Ovary (tissue), 9 donors: ENCODE measurements around the gene R3HDM2. TPM values are rescaled to one million over a fixed set of nuclear protein-coding genes. Genes with fewer than 3 reads are reported as not detected.

Experiments used
- DNase-seq, 5 donors: peaks; one replicate each; pipeline ENCODE4 v3.0.0-alpha.2; 2019 to 2020
- H3K27ac ChIP-seq, 2 donors: fragments of 200-600 bp; one replicate each; pipeline versions ENCODE4 v1.5.1 to v1.8.0; 2019 to 2022
- H3K27me3 ChIP-seq: fragments of 200-600 bp; one replicate; pipeline ENCODE4 v1.8.0; 2022
- H3K36me3 ChIP-seq: fragments of 200-600 bp; sonication (generic); one replicate; pipeline ENCODE4 v1.5.1; 2019
- H3K4me1 ChIP-seq: one replicate; pipeline ENCODE4 v1.8.1; 2013; ENCODE audit warnings: mild to moderate bottlenecking, moderate library complexity; ENCODE audit not compliant: insufficient read depth
- H3K4me3 ChIP-seq: fragments of 200-600 bp; sonication (generic); one replicate; pipeline ENCODE4 v1.5.1; 2017
- H3K9me3 ChIP-seq, 2 donors: fragments of 200-600 bp in 1 of 2; sonication (generic) in 1 of 2; one replicate each; pipeline versions ENCODE4 v1.5.1 to v1.8.1; 2013 to 2019; ENCODE audit warnings: mild to moderate bottlenecking in 1 of 2, moderate library complexity in 1 of 2
- EP300 ChIP-seq: sonication (generic); formaldehyde crosslinking; IDR thresholded peaks from one replicate; pipeline ENCODE4 v1.6.1; 2017; ENCODE audit warnings: antibody characterized with exemption
- POLR2A ChIP-seq: fragments of 450-650 bp; IDR thresholded peaks from one replicate; pipeline ENCODE4 v1.6.1; 2017; ENCODE audit warnings: antibody characterized with exemption, mild to moderate bottlenecking, moderate library complexity
- WGBS, 3 donors: extraction: QIAGEN DNeasy Blood & Tissue Kit in 1 of 3; methylation state at CpG; one replicate each; pipeline versions ENCODE4 v1.1.5 to v1.1.7; 2013 to 2017; 5-methylcytosine and 5-hydroxymethylcytosine counted together
- intact Hi-C, 4 donors: fragments of 100-400 bp; cut with DNase I; formaldehyde crosslinking; loops; one replicate each; pipeline versions ENCODE4 v1.11.0 to v1.15.1; 2022 to 2023
- polyA plus RNA-seq, 2 donors: library from polyadenylated mRNA; stranded (reverse); fragments of 200-250 nt in 1 of 2; fragments of 350-450 nt in 1 of 2; fragmentation: Illumina TruSeq in 1 of 2; extraction: RNeasy Lipid Tissue Mini Kit (QIAGEN cat#74804) in 1 of 2; gene quantifications; one replicate each; pipeline ENCODE4 v1.2.3, GENCODE V29; 2013 to 2014
- total RNA-seq, 7 donors: library from RNA; depleted of rRNA in 2 of 7; stranded (reverse); fragments of >200 nt in 2 of 7; fragmentation: NEBNext Ultra II Directional in 3 of 7; extraction: Animal tissue kit (Norgen Biotek cat#: 25700) in 3 of 7; gene quantifications; one replicate each; pipeline versions ENCODE4 v1.1.0 to v1.2.4, GENCODE V29; 2016 to 2023
- TF ChIP-seq, protein P1 (sequence below), 3 donors: fragments of 450-650 bp in 2 of 3; fragments of 200-600 bp in 1 of 3; IDR thresholded peaks; one replicate each; pipeline versions ENCODE4 v1.5.1 to v1.8.0; 2016 to 2022; ENCODE audit warnings: antibody characterized with exemption in 3 of 3, mild to moderate bottlenecking in 1 of 3
- donor health status: DM: no; HTN: no; CAD: no; lungs with moderate emphysema.
- donor health status: DM: no; HTN: no; CAD: no.
- donor health status: Bipolar disorder and iron deficiency.
- donor health status: DM: yes; HTN: yes; CAD: no.
- donor health status: DM: no; HTN: no; CAD: no.
- donor health status: DM: yes; HTN: yes; CAD: no.

R3HDM2 gene
- total and polyA plus RNA-seq, 9 donors = 24.3 to 81.4 (median 65.6) TPM

DNA sequence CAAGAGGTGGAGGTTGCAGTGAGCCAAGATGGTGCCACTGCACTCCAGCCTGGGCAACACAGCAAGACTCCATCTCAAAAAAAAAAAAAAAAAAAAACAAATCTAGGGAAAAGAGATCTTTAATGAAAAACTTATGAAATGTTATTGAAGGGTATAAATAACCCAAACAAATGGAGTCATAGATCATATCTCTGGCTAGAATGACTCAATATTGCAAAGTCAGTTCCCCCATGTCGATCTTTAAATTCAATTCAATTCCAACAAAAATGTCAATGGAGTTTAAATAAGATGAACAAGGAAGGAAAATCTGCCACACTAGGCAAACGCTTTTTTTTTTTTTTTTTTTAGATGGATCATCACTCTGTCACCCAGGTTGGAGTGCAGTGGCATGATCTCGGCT is 78.7 kb downstream of the R3HDM2 start:
- intact Hi-C loops = no loop called here
- 90 to 92% (median 92%) methylated on average over 3 of the region's 3 CpGs for WGBS, 3 donors
- no peaks in the 10 kb centered on the region for H3K36me3 ChIP-seq

DNA sequence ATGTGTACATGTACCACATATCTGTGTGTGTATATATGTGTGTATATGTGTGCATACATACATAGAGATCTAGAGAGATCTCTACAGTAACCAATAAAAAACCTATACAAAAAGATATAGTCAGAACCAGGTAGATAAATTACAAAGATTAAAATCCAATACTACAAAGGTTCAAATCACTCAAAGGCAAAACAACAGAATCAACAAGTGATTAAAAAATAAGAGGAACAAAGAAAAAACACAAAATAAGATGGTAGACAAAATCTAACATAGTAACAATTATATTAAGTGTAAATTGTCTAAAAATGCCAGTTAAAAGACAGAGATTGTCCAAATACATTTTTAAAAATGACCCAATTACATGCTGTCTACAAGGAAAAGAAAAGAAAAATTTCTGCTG is 83.6 kb downstream of the R3HDM2 start:
- Histone ChIP-seq H3K9me3 (no peaks in the 10 kb centered on the region), H3K27ac (no peak overlapping the region), H3K4me3 (no peak overlapping the region), H3K4me1 (peaks cover under 1% of the 10 kb centered on the region), H3K36me3 (no peaks in the 10 kb centered on the region), H3K27me3 (no peaks in the 10 kb centered on the region)
- intact Hi-C loops = no loop called here
- no peak for TF ChIP-seq POLR2A
- TF ChIP-seq, protein P1, sequence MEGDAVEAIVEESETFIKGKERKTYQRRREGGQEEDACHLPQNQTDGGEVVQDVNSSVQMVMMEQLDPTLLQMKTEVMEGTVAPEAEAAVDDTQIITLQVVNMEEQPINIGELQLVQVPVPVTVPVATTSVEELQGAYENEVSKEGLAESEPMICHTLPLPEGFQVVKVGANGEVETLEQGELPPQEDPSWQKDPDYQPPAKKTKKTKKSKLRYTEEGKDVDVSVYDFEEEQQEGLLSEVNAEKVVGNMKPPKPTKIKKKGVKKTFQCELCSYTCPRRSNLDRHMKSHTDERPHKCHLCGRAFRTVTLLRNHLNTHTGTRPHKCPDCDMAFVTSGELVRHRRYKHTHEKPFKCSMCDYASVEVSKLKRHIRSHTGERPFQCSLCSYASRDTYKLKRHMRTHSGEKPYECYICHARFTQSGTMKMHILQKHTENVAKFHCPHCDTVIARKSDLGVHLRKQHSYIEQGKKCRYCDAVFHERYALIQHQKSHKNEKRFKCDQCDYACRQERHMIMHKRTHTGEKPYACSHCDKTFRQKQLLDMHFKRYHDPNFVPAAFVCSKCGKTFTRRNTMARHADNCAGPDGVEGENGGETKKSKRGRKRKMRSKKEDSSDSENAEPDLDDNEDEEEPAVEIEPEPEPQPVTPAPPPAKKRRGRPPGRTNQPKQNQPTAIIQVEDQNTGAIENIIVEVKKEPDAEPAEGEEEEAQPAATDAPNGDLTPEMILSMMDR (IDR thresholded peaks at IDR 0.05) = no peak
- no peak for TF ChIP-seq EP300
- no peak for DNase-seq

More for the DNA sequence above, 78.7 kb downstream of the R3HDM2 start:
- Histone ChIP-seq H3K4me1 (no peaks in the 10 kb centered on the region), H3K4me3 (no peak overlapping the region), H3K27me3 (no peaks in the 10 kb centered on the region), H3K27ac (no peak overlapping the region), H3K9me3 (no peaks in the 10 kb centered on the region)
- DNase-seq = no peak
- no peak for TF ChIP-seq EP300
- TF ChIP-seq, protein P1 (IDR thresholded peaks at IDR 0.05) = no peak
- TF ChIP-seq POLR2A = no peak

DNA sequence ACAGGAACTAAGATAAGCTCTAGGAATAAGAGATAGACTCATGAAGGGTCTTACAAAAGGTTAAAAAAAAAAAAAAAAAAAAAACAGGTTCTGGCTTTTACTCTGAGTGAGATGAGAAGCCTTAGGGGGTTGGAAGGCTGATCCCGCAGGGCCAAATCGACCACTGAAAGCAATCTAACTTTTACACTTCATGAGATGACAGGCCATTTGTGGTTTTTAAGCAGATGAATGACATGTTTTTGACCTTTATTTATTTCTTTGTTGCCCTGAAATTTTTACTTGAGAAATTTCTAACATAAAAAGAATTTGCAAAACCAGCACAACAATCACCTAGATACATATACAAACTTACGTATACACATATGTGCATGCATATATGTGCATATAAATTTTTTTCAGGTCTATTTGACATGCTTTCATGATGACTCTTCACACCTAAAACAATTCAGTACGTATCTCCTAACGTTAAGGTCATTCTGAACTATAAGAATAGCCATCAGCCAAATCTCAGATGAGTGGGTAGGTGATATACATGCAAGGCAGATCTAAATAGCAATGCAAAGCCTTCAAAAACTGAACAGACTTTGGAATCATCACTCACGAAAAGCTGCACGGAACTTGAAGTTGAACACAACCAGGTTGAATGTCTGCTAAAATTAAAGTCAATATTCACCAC is 87.0 kb downstream of the R3HDM2 start:
- 82 to 86% (median 83%) methylated on average over 7 of the region's 7 CpGs for WGBS, 3 donors
- no peak overlapping the region for H3K4me3 ChIP-seq
- TF ChIP-seq, protein P1 (IDR thresholded peaks at IDR 0.05) = no peak
- TF ChIP-seq POLR2A = no peak
- no peak for TF ChIP-seq EP300
- intact Hi-C loops = no loop called here
- H3K27ac ChIP-seq = no peak overlapping the region
- no peaks in the 10 kb centered on the region for H3K27me3 ChIP-seq
- no peak for DNase-seq
- no peaks in the 10 kb centered on the region for H3K9me3 ChIP-seq
- H3K4me1 ChIP-seq = peaks cover 3% of the 10 kb centered on the region
- no peaks in the 10 kb centered on the region for H3K36me3 ChIP-seq

DNA sequence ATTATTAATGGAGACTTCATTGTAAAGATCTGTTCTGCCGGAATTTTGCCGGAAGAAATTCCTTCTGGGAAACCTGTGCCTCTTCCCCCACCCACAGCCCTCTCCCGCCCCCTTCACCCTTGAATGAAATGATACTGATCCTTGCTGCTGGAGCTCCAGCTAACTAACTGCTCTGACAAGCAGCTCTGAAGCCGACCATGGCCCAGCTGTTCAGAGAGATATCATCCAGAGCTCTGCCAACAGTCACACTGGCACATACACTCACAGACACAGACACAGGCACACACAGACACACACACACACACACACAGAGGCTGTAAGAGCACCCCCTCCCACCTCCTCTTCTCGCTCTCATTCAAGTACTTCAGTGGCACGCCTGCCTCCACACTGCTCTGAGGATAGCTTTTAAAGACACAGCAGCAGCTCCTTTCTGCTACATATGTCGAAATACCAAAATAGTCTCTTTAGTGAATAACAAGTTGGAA is 88.6 kb downstream of the R3HDM2 start:
- H3K36me3 ChIP-seq = no peaks in the 10 kb centered on the region
- H3K27me3 ChIP-seq = no peaks in the 10 kb centered on the region
- intact Hi-C loops = no loop called here
- TF ChIP-seq, protein P1 (IDR thresholded peaks at IDR 0.05) = no peak
- TF ChIP-seq POLR2A = no peak
- TF ChIP-seq EP300 = no peak
- peaks cover 3% of the 10 kb centered on the region for H3K4me1 ChIP-seq
- H3K4me3 ChIP-seq = no peak overlapping the region
- peak overlapping the region; percentile 43 to 63 for H3K27ac ChIP-seq
- no peaks in the 10 kb centered on the region for H3K9me3 ChIP-seq
- 3 to 14% (median 6%) methylated on average over 7 of the region's 7 CpGs for WGBS, 3 donors
- DNase-seq = peak; percentile 45 to 61 (median 55)
